Caco-2 (cell line): ENCODE data around the gene LIN9. TPM values are rescaled to one million over a fixed set of nuclear protein-coding genes. Genes with fewer than 3 reads are reported as not detected.

ENCODE experiments used
- BruUV-seq: library from RNA; stranded (reverse); fragments of 400-500 nt; replicated peaks from 2 replicates; lab custom pipeline; 2021; lab: Mats Ljungman, UMichigan
- CTCF ChIA-PET: fragments of 300-600 bp; sonication (Branson Sonifier 250); formaldehyde crosslinking; loops from one replicate; lab custom pipeline; 2022; ENCODE audit warnings: antibody characterized with exemption; lab: Charles Lee
- POLR2A ChIA-PET: fragments of 300-600 bp; sonication (Branson Sonifier 250); formaldehyde crosslinking; loops from one replicate; lab custom pipeline; 2022; ENCODE audit warnings: antibody characterized with exemption; lab: Charles Lee
- DNase-seq, 2 experiments: peaks; one replicate each; pipeline versions ENCODE4 v3.0.0 to v3.0.0-alpha.2; 2020 to 2022
- H3K27me3 ChIP-seq: replicated peaks from 2 replicates; pipeline ENCODE4 v1.6.0; 2011; ENCODE audit warnings: low read length; ENCODE audit not compliant: control insufficient read depth, insufficient read depth
- H3K36me3 ChIP-seq: 2 replicates; pipeline ENCODE4 v1.5.1; 2011; ENCODE audit warnings: low read length; ENCODE audit not compliant: control insufficient read depth, insufficient read depth
- H3K4me1 ChIP-seq: fragments of 250-450 bp; sonication (Bioruptor Pico); 2 replicates; pipeline ENCODE4 v1.5.1; 2020; ENCODE audit warnings: mild to moderate bottlenecking
- H3K4me3 ChIP-seq: 2 replicates; pipeline ENCODE4 v1.5.1; 2011; ENCODE audit warnings: low read depth, mild to moderate bottlenecking, control low read depth, low read length
- H3K9me3 ChIP-seq: fragments of 250-450 bp; sonication (Bioruptor Pico); 2 replicates; pipeline ENCODE4 v1.5.1; 2020; ENCODE audit warnings: mild to moderate bottlenecking, moderate library complexity
- H3K27ac Mint-ChIP-seq: one replicate; pipeline ENCODE4 v1.8.0; 2022; ENCODE audit warnings: mixed read lengths; ENCODE audit not compliant: unreplicated experiment
- H3K27me3 Mint-ChIP-seq: one replicate; pipeline ENCODE4 v1.8.0; 2022; ENCODE audit warnings: mixed read lengths; ENCODE audit not compliant: insufficient read depth, unreplicated experiment
- H3K36me3 Mint-ChIP-seq: one replicate; pipeline ENCODE4 v1.8.0; 2022; ENCODE audit warnings: mild to moderate bottlenecking, mixed read lengths; ENCODE audit not compliant: insufficient read depth, unreplicated experiment
- H3K4me1 Mint-ChIP-seq: one replicate; pipeline ENCODE4 v1.8.0; 2022; ENCODE audit warnings: low read depth, mixed read lengths; ENCODE audit not compliant: unreplicated experiment
- H3K4me3 Mint-ChIP-seq: one replicate; pipeline ENCODE4 v1.8.0; 2022; ENCODE audit warnings: mild to moderate bottlenecking, moderate library complexity, mixed read lengths; ENCODE audit not compliant: unreplicated experiment
- H3K9me3 Mint-ChIP-seq: one replicate; pipeline ENCODE4 v1.8.0; 2022; ENCODE audit warnings: mixed read lengths; ENCODE audit not compliant: unreplicated experiment
- intact Hi-C: fragments of 100-400 bp; cut with micrococcal nuclease; formaldehyde crosslinking; loops from one replicate; pipeline ENCODE4 v1.10.0; 2022; ENCODE audit not compliant: unreplicated experiment
- total RNA-seq: library from RNA; stranded (reverse); gene quantifications from 2 replicates; pipeline ENCODE4 v1.2.3, GENCODE V29; 2022
- TF ChIP-seq, protein P1 (sequence below), 2 experiments: fragments of 200-600 bp in 1 of 2; IDR thresholded peaks; 1 replicate in 1 of 2; 2 replicates in 1 of 2; pipeline versions ENCODE4 v1.5.1 to v1.8.0; 2011 to 2022; ENCODE audit warnings: antibody characterized with exemption in 1 of 2, control low read depth in 1 of 2, inconsistent platforms in 1 of 2, low read depth in 1 of 2, low read length in 1 of 2, mild to moderate bottlenecking in 1 of 2, moderate library complexity in 1 of 2; ENCODE audit not compliant: insufficient read depth in 1 of 2, severe bottlenecking in 1 of 2, unreplicated experiment in 1 of 2

LIN9 gene
- total RNA-seq, 1 experiment from 2014 or later = 12.2 TPM

DNA sequence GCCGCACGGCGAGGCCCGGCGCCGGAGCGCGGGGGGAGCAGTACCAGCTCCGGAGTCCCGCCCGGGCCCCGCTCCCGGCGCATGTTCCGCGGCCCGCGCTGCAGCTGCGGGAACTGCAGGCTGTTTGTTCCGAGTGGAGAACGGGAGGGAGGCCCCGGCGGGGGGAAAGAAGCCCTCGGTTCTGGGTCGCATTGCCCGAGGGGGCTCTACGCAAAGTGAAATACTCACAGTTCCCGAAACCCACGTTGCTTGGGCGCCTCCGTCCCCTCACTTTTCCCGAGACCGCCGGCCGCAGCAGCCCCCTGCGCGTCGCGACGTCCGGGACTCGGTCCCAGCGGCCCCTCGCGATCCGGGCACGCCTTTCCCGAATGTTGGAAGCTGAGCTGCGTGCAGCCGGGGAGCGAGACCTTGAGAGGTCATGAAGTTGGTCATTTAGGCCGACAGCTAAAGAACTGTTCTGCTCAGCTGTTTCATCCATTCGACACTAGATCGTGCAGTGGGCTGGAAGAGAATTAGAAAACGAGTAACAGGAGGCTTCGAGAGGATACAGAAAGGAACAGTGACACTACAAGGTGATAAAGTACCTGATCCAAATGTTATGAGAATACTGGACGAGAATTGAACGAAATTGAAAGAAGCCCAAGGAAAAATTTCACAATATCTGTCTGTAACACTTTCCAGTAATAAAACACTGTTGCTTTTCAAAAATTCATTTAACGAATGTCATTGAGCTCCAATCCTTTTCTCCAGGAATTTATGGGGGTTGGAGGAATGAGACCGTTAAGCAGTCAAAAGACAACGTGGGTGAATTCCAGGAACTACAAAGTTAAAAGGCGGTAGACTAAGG, 657 bp upstream of the LIN9 start:
- H3K27me3 ChIP-seq = no peaks in the 10 kb centered on the region
- no peaks in the 10 kb centered on the region for H3K36me3 ChIP-seq
- BruUV-seq = TSS peak; percentile 44
- no peaks in the 10 kb centered on the region for H3K9me3 ChIP-seq
- intact Hi-C loops = loop anchor here (5.0 kb wide), 1 partner anchor 98 kb away; the partner anchor contains the start of gene PARP1
- H3K36me3 Mint-ChIP-seq = no peaks in the 10 kb centered on the region
- peaks cover 23% of the 10 kb centered on the region for H3K4me1 Mint-ChIP-seq
- CTCF ChIA-PET = interaction anchor here (1.0 to 1.6 kb wide), 6 partner anchors 24 to 245 kb away, joined by 3 to 8 read pairs (median 4); partner anchors contain the start of gene PARP1
- peak overlapping the region; percentile 100 for H3K4me3 ChIP-seq
- no peaks in the 10 kb centered on the region for H3K9me3 Mint-ChIP-seq
- TF ChIP-seq, protein P1, sequence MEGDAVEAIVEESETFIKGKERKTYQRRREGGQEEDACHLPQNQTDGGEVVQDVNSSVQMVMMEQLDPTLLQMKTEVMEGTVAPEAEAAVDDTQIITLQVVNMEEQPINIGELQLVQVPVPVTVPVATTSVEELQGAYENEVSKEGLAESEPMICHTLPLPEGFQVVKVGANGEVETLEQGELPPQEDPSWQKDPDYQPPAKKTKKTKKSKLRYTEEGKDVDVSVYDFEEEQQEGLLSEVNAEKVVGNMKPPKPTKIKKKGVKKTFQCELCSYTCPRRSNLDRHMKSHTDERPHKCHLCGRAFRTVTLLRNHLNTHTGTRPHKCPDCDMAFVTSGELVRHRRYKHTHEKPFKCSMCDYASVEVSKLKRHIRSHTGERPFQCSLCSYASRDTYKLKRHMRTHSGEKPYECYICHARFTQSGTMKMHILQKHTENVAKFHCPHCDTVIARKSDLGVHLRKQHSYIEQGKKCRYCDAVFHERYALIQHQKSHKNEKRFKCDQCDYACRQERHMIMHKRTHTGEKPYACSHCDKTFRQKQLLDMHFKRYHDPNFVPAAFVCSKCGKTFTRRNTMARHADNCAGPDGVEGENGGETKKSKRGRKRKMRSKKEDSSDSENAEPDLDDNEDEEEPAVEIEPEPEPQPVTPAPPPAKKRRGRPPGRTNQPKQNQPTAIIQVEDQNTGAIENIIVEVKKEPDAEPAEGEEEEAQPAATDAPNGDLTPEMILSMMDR (IDR thresholded peaks at IDR 0.05; ENCODE audit: insufficient read depth in 1 of 2, low read depth in 1 of 2, low read length in 1 of 2, severe bottlenecking in 1 of 2, unreplicated experiment in 1 of 2) = no peak
- POLR2A ChIA-PET = interaction anchor here (0.6 to 1.2 kb wide), 9 partner anchors 11 to 1054 kb away, joined by 3 to 13 read pairs (median 4); partner anchors contain the start of genes H3-3A and PYCR2
- peak overlapping the region; percentile 78 for H3K4me3 Mint-ChIP-seq
- DNase-seq = no peak
- no peaks in the 10 kb centered on the region for H3K27me3 Mint-ChIP-seq
- H3K4me1 ChIP-seq = peaks cover 19% of the 10 kb centered on the region
- H3K27ac Mint-ChIP-seq = peak overlapping the region; percentile 28

DNA sequence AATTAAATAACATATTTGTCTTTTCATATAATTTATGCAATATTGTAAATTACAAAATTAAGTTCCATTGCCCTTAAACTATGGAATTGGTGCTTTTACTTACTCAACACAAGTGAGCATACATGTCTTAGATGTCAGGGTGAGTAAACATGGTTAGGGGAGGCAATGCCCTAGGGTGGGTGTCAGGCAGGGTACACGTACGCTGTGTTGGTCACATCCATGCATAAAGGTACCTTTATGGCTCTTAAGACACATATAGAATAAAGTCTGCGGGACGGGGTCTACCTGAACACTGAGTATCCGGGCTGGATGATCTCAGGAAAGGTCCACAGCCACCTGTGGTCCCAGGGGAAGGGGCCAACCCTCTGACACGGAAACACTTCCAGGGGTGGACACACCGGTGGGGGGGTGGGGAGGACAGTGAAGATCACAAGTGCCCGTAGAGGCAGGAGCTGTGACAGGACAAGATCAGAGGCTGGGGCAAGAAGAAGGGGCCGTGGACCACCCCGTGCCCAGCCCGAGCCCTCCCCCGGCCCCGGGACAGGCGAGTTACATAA, 720 bp downstream of the LIN9 start:
- CTCF ChIA-PET = interaction anchor here (1.6 kb wide), 1 partner anchor 25 kb away, joined by 8 read pairs; no protein-coding TSS in a partner anchor
- DNase-seq = peak in 1 of 2 experiments; percentile 51

DNA sequence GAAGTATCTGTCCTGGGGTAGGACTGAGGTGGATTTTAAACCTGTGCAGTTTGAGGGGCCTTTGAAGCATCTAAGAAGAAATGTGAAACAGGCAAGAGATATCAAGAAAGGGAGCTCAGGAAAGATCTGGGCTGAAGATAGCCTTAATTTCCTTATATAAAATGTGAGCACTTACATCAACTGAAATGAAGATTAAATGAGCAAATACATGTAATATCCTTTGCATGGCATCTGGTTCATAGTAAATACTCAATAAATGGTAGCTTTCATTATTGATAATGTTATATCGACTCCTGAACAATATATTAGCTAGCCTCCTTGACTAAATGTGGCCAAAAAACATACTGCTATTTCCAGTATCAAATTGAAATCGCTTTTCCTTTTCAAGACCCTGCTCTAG, 2.5 kb downstream of the LIN9 start:
- H3K4me1 ChIP-seq = peaks cover 19% of the 10 kb centered on the region
- CTCF ChIA-PET = no interaction called here
- intact Hi-C loops = loop anchor here (5.0 kb wide), 1 partner anchor 101 kb away; the partner anchor contains the start of gene PARP1
- no peaks in the 10 kb centered on the region for H3K36me3 ChIP-seq
- H3K9me3 ChIP-seq = no peaks in the 10 kb centered on the region
- H3K4me3 Mint-ChIP-seq = no peak overlapping the region
- no TSS peak for BruUV-seq
- H3K27me3 Mint-ChIP-seq = no peaks in the 10 kb centered on the region
- H3K36me3 Mint-ChIP-seq = peaks cover 9% of the 10 kb centered on the region
- no peak overlapping the region for H3K4me3 ChIP-seq
- TF ChIP-seq, protein P1 (IDR thresholded peaks at IDR 0.05; ENCODE audit: insufficient read depth in 1 of 2, low read depth in 1 of 2, low read length in 1 of 2, severe bottlenecking in 1 of 2, unreplicated experiment in 1 of 2) = no peak
- H3K4me1 Mint-ChIP-seq = peaks cover 23% of the 10 kb centered on the region
- H3K27ac Mint-ChIP-seq = no peak overlapping the region
- POLR2A ChIA-PET = no interaction called here
- no peaks in the 10 kb centered on the region for H3K9me3 Mint-ChIP-seq
- DNase-seq = no peak
- H3K27me3 ChIP-seq = no peaks in the 10 kb centered on the region

More for the DNA sequence above, 720 bp downstream of the LIN9 start:
- Histone ChIP-seq H3K4me3 (peak overlapping the region; percentile 100), H3K36me3 (no peaks in the 10 kb centered on the region), H3K27me3 (no peaks in the 10 kb centered on the region), H3K4me1 (peaks cover 19% of the 10 kb centered on the region), H3K9me3 (no peaks in the 10 kb centered on the region)
- Mint-ChIP-seq H3K36me3 (no peaks in the 10 kb centered on the region), H3K27ac (peak overlapping the region; percentile 88), H3K27me3 (no peaks in the 10 kb centered on the region), H3K4me1 (peaks cover 23% of the 10 kb centered on the region), H3K4me3 (peak overlapping the region; percentile 78), H3K9me3 (no peaks in the 10 kb centered on the region)
- no TSS peak for BruUV-seq
- POLR2A ChIA-PET = no interaction called here
- intact Hi-C loops = loop anchor here (1.0 to 5.0 kb wide), 2 partner anchors 25 to 99 kb away; partner anchors contain the start of gene PARP1
- TF ChIP-seq, protein P1 (IDR thresholded peaks at IDR 0.05; ENCODE audit: insufficient read depth in 1 of 2, low read depth in 1 of 2, low read length in 1 of 2, severe bottlenecking in 1 of 2, unreplicated experiment in 1 of 2) = no peak
